ENCODE data around the gene TBCK.
"Not testable (repeated sequence)": the region's sequence is repeated elsewhere in the genome, so short reads cannot be mapped to it uniquely, and the experiment has no call there.

The TBCK gene

DNA sequence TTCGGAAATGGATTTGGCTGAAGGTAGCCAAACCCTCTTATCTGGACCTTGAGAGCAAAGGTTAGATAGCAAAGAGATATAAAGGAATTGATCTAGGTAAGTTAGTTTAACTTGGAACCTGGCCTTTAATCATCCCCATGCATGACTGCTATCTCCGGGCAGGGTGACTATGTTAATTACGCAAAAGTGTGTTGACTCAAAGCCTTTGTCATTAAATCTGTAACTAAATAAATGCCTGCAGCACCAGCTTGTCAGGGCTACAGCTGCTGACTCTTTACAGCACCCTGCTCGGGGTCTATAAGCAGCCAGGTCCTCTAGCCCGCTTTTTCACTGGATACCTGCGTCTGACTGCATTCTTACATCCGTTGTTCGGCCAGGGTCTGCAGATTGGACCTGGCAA, 201.7 kb downstream of the TBCK start:
- no peak for DNase-seq (ENCODE audit: low spot score)

DNA sequence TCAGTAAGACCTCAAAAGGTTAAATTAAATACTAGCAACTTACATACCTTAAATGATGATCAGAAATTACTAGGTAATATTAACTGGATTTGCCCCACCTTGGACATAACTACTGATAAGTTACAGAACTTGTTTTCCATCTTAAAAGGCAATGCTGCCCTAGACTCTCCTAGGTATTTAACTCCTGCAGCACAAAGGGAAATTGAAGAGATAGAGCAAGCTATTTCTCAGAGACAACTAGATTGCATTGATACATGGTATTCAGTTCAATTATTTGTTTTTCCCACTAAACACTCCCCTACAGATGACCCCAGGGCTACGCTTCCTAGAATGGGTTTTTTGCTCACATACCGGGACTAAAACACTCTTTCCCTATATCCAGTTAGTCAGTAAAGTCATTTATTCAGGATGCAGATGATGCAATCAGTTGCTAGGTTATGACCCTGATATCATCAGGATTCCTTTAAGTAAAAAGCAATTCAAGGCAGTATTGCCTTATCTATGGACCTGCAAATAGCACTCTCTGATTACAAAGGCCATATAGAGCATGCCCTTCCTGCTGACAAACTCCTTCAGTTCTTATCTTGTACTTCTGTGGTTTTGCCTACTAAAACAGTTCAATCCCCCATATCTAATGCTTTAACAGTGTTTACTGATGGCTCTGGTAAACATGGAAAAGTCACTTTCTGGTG, 204.1 kb downstream of the TBCK start:
- DNase-seq (ENCODE audit: low spot score), result not testable (repeated sequence)

DNA sequence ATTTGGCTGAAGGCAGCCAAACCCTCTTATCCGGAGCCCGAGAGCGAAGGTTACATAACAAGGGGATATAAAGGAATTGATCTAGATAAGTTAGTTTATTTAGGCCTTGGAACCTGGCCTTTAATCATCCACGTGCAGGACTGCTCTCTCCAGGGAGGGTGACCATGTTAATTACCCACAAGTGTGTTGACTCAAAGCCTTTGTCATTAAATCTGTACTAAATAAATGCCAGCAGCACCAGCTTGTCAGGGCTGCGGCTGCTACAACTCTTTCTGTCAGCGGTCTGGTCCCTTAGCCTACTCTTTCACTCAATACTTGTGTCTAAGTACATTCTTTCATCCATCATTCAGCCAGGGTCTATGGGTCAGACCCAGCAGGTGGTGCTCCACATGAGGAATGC, 206.1 kb downstream of the TBCK start:
- no peak for DNase-seq (ENCODE audit: low spot score)

DNA sequence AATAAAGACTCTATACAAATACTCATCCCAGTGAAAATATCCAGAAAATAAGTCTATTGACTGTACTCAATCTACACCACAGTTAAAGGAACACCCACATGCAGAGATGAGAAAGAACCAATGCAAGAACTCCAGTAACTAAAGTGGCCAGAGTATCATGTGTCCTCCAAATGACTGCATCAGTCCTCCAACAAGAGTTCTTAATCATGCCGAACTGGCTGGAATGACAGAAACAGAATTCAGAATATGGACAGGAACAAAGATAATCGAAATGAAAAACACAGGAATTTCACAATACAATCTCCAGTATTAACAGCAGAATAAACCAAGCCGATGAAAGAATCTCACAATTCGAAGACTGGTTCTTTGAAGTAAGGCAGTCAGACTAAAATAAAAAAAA, 210.3 kb downstream of the TBCK start:
- DNase-seq (ENCODE audit: low spot score), result no peak

DNA sequence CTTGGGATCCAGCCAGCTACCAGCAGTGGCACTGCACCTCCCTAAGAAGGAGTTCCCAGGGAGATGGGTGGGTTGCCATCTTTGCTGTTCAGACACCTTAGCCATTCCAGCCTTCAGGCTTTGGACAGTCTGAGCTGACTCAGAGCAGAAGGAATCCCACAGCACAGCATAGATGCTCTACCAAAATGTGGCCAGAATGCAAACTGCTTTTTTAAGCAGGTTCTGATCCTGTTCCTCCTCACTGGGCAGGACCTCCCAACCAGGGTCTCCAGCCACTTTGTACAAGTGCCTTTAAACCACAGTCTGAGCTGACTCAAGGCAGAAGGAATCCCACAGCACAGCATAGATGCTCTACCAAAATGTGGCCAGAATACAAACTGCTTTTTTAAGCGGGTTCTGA, 211.7 kb downstream of the TBCK start:
- DNase-seq (ENCODE audit: low spot score), result no peak

DNA sequence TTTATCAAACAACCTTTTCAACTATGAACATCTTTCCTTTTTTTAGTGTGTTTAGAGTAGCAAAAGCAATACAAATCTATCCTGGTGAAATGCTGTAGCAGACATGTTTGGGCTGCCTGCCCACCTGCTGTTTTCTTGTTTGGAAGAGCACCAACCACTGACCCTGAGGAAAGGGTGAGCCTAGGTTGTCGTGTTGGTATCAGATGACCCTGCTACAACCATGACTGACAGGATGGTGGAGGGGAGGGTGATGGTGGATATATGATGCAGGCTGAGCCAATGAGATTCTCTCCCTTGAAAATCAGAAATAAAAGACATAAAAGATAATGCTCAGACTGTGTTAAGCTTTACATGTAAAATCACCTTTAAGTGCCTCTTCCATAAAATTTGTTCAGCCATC, 219.6 kb downstream of the TBCK start:
- DNase-seq (ENCODE audit: low spot score), result no peak

DNA sequence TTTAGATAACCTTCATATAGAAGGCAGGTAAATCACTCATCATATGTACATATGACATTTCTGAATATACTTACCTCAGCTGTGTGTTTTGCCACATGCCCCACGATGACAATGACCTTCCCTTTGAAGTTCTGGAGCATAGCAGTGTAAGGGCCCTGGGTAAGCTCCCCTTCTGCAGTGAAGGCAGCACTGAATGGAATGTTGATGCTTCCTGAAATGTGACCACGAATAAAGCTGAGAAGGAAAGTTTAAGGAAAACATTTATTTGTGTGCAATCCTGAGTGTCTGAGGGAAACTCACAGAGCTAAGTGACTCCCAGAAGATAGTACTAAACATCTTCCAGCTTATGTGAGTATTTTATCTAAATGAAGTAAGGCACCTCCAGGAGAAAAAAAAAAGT, 220.6 kb downstream of the TBCK start:
- peak; percentile 14 for DNase-seq (ENCODE audit: low spot score)

DNA sequence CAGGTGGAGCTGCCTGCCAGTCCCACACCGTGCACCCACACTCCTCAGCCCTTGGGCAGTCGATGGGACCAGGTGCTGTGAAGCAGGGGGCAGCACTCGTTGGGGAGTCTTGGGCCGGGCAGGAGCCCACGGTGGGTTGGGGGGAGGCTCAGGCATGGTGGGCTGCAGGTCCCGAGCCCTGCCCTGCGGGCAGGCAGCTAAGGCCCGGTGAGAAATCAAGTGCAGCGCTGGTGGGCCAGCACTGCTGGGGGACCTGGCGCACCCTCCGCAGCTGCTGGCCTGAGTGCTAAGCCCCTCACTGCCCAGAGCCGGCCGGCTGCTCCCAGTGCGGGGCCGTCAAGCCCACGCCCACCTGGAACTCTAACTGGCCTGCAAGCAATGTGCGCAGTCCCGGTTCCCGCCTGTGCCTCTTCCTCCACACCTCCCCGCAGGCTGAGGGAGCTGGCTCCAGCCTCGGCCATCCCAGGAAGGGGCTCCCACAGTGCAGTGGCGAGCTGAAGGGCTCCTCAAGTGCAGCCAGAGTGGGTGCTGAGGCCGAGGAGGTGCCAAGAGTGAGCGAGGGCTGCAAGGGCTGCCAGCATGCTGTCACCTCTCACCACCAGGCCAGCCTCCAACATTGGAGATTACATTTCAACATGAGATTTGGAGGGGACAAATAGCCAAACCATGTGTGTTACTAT, 223.5 kb downstream of the TBCK start:
- no peak for DNase-seq (ENCODE audit: low spot score)

DNA sequence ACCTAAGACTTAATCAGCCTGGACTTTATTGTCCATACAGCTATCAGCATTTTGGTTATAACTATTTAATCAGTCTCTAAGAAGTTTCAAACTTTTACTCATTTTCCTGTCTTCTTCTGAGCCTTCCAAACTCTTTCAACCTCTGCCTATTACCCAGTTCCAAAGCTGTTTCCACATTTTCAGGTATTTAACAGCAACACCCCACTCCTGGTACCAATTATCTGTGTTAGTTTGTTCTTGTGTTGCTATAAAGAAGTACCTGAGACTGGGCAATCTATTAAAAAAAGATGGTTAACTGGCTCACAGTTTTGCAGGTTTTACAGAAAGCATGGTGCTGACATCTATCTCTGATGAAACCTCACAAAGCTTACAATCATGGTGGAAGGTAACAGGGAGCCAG, 225.2 kb downstream of the TBCK start:
- DNase-seq (ENCODE audit: low spot score), result no peak

DNA sequence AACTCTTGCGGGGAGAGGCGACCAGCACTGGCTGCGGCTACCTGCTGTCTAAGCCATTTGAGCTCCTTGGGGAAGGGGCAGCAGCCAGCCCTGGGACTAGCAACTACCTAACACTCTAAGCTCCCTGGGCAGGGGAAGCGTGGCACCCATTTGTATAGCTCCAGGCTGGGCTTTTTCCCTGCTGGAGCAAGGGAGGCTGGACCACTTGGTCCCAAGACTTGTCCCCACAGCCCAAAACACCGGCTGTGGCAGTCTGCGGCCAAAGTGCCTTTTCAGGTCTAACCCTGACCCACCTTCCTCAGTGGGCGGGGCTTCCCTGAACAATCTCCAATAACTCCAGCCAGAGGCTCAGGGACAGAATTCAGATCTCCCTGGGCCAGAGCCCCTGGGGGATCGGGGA, 232.9 kb downstream of the TBCK start:
- no peak for DNase-seq (ENCODE audit: low spot score)

DNA sequence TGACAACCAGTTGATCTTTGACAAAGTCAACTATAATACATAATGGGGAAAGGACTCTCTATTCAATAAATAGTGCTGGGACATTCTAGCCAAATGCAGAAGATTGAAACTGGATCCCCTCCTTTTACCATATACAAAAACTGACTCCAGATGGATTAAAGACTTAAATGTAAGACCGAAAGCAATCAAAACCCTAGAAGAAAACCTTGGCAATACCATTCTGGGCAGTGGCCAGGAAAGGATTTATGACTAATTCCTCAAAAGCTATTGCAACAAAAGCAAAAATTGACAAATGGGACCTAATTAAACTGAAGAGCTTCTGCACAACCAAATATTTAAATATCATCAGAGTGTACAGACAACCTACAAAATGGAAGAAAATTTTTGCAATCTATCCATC, 235.6 kb downstream of the TBCK start:
- no peak for DNase-seq (ENCODE audit: low spot score)

DNA sequence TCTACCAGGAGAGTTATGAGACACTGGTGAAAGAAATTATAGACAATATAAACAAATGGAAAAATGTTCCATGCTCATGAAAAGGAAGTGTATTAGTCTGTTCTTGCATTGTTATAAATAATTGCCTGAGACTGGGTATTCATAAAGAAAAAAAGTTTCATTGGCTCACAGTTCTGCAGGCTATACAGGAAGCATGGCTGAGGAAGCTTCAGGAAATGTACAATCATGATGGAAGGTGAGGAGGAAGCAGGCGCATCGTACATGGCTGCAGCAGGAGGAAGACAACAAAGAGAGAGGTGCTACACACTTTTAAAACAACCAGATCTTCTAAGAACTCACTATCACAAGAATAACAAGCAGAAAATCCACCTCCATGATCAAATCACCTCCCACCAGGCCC, 236.4 kb downstream of the TBCK start:
- DNase-seq (ENCODE audit: low spot score), result no peak

DNA sequence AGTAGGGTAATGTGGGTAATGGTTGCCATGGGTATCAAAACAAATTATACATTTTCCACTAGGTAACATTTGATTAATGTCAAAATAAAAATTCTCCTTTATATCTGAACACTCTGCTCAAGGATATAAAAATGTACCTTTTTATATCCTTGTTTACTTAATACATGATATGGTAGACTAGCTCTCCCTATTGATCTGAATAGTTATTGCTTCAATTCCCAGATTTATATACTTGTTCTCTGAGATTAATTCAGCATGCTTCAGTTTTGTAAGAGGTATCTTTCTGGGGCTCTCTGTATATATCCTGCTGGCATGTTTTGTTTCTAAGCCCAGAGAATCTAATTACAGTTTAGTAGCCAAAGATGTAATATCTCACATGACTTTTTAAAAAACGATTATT, 251.0 kb downstream of the TBCK start:
- no peak for DNase-seq (ENCODE audit: low spot score)

DNA sequence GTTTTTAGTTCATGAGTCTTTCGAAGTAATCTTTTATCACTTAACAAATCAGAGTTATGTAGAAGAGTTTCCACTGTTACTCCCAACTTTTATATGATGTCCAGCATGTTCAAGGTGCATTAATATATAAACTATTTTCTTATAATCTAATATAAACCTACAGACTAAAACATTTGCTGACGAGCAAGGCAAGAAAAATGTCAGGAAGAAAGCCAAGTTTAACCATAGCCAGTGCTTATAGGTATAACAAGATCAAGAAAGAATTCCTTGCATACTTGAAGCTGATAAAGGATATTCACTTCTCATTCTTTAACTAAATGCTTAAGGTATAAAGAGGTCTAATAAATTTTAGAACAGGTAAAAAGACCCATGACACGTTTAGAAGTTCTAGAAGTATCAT, 253.0 kb downstream of the TBCK start:
- no peak for DNase-seq (ENCODE audit: low spot score)

DNA sequence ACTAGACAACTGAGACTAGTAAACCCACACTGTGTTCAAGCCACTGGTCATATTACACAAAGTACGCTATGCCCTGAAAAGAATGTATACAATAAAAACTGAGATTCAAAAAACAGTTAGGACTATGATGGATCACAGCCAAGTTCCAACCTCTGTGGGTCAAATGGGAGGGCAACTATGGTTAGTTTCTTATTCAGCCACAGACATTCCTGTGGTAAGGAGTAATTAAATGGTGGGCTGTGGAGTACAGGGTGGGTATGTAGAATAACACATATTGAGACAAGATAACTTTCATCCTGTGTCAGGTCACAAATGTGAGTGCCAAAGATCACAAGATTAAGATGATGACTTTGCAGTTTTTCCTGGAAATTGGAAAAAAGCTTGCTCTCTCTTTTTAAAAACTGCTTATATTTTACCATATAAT, 253.5 kb downstream of the TBCK start:
- peak; percentile 5 for DNase-seq (ENCODE audit: low spot score)

DNA sequence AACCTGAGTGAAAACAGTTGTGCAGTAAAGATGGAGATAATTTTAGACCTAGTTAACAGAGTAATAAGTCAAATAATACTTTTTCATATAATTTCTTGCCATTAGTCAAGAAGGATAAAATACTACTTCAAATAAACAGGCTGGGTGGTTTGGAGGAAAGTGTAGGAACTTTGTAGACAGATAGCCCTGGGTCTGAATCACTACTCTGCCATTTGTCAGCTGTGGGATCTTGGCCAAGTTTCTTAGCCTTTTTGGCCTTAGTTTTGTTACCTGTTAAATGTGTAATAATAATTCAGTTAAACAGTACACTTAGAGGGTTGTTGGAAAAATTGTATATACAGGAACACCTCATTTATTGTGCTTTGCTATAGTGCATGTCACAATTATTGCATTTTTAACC, 257.1 kb downstream of the TBCK start:
- no peak for DNase-seq (ENCODE audit: low spot score)

DNA sequence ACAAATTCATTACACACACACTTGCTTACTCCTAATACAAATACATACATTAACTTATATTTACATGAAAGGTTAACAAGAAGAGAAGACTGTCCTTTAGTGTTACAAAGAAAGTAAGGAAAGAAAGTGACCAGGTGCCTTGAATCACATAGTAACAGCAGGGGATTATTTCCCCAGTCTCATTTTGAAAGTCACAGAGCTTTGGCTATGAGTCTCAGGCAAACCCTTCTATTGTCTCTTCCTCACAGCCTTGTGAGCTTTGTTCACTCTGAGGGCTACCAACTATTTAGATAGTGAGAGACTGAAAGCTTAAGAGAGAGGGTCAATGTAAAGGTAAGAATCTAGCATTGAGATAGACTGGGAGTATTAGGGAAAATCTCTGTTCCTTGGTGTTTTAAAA, 259.1 kb downstream of the TBCK start:
- no peak for DNase-seq (ENCODE audit: low spot score)

DNA sequence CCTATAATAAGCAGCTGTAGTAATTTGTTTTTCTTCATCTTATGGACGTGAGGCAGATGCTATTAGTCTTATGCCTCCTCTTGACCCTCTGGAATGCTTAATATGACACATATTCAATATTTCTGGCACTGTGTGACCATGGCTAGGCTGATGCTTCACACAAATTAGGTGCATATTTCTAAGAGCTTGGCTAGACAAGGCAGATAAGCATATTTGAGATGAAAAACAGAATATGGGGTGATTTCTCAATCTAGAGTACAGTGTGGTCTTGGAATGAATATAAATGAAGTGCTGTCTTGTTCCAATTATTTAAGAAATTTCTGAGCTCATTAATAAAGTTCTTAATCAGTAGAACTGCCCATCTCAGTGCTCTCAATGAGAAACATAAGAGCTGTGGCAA, 264.5 kb downstream of the TBCK start:
- DNase-seq (ENCODE audit: low spot score), result no peak

DNA sequence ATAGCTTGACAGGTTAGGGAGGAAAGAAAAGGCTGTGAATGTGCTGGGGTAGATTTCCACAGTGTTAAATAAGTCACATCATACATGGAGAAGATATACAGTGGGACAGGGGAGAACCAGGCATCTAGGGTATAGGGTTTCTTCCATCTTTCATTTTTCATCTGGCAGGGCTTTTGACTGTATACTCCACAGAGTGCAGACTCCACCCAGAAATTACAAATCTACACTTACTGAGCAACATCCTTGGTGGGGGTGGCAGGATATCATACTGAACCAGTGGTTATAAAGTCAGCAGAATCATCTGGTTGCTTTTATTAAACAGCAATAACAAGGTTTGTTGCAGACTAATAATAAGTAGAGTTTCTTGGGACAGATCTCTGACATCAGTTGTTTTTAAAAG, 266.5 kb downstream of the TBCK start:
- no peak for DNase-seq (ENCODE audit: low spot score)

DNA sequence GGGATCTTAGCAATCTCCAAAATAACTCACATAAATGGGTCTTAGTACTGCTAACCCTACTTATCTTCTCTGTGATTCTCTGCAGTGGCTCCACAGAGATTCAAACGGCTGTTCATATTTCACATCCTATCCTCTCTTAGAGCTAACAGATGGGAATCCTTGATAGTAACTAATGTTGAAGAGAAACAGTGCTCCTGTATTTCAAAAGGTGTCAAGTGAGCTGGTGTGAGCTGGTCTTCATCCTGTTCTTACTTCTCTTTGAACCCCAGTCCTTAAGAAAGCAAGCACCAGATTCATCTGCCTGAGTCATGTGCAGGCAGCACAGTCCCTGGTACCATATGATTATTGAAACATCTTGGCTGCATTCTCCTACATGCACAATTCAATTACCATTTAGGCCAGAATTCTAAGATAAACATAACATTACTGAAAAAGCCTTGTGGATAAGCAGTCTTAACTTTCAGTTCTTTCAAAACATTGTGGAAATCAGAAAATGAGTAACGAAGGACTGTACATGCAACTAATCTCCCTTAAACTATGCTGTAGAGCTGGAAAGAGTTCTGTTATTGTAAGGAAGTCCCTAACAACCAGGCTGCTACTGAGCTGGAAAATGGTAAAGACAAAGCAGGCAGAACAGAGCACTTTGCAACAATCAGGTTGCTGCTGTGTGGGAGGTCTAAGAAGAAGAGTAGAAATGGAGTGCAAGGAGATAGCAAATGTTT, 267.6 kb downstream of the TBCK start:
- peak; percentile 5 for DNase-seq (ENCODE audit: low spot score)

DNA sequence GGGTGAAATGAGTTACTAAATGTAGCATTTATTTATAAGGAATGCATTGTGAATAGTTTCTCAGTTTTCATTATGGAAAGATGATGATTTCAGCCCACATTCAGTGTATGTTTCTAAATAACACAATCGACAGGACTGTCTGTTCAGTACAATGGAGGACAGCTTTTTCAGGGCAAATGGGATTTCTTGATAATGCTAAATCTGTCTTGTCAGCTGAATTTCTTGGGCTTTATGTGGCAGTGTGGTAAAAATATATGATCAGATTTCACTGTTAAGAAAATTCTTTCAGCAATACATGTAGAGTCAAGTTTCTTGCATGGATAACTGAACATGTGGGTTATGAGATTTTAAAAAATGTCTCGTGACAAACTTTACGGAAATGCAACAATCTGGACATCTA, 269.9 kb downstream of the TBCK start:
- no peak for DNase-seq (ENCODE audit: low spot score)

DNA sequence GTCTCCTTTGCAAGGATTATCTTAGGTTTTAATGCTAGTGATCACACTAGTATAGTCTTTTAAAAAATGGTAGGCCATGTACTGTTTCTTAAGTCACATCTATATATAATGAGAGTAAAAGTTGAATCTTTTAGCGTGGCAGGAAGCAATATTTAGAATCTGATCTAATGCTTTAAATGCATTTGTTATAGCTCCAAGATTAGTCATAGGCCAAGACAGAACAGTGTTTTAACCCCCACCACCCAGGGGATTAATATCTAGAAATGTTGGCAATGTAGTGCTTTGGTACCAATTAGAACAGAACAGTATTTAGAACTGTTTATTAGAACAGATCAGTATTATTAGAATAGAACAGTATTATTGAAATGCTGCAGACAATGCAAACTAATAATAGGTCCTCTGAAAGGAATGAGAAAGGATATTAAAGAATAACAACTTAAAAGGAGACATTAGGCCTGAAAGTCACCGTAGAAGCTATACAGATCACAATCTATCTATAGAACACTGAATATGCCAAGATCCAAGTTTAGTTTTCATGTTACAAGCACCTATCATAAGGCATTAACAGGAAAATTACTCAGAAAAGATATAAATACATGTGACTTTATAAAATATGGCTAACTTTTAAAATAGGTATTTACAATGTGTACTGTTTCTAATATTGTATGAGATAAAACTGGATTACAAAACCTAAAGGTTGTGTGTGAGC, 274.6 kb downstream of the TBCK start:
- no peak for DNase-seq (ENCODE audit: low spot score)

DNA sequence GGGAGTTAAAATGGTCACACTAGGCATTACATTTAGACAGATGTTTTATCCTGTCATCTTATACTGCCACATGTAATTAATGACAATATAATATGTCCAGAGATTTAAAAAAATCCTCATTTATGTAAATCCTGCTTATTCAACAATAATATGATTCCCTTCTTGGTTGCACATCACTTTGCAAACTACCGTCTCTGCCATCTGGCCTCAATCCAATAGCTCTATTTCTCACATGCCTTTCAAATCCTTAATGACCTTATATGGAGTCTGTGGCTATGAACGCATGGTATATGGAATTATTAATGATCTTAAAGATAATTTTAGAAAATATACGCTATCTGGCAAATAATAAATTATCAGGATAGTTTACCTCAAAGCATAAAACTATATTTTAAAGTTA, 276.2 kb downstream of the TBCK start:
- DNase-seq (ENCODE audit: low spot score), result no peak
